ENCODE results near the gene INIP.

INIP gene

GRCh38 chr9:112719241-112719691, 1.3 kb upstream of the INIP start:
- H3K4me3 ChIP-seq (ENCODE audit: low read depth, low read length) = no peak overlapping the region
- no peak overlapping the region for H3K23ac ChIP-seq (ENCODE audit: low read length)
- no peak overlapping the region for H2BK12ac ChIP-seq (ENCODE audit: low read length)
- no peaks in the 10 kb centered on the region for H3K79me2 ChIP-seq (ENCODE audit: control insufficient read depth, insufficient read depth, low read length, poor library complexity)
- no CpG with 5 or more reads among the region's 1 CpG for WGBS (ENCODE audit: extremely low coverage, insufficient coverage, insufficient read length)
- H3K27me3 ChIP-seq (ENCODE audit: insufficient read depth, low read length) = no peaks in the 10 kb centered on the region
- H2BK5ac ChIP-seq (ENCODE audit: low read depth, low read length, poor library complexity) = no peak overlapping the region
- no peaks in the 10 kb centered on the region for H3K4me1 ChIP-seq (ENCODE audit: control insufficient read depth in 1 of 2, insufficient read depth in 2 of 2, low read length in 2 of 2)
- H4K91ac ChIP-seq (ENCODE audit: low read depth, low read length) = no peak overlapping the region
- H3K79me1 ChIP-seq (ENCODE audit: low read length) = peaks cover 3% of the 10 kb centered on the region
- H3K18ac ChIP-seq (ENCODE audit: low read length) = no peak overlapping the region
- H3K4ac ChIP-seq (ENCODE audit: low read depth, low read length) = no peak overlapping the region
- H3K9me3 ChIP-seq (ENCODE audit: insufficient read depth, low read depth, low read length) = no peaks in the 10 kb centered on the region
- no peak overlapping the region for H3K9ac ChIP-seq (ENCODE audit: low read length)
- H3K36me3 ChIP-seq (ENCODE audit: control insufficient read depth in 1 of 2, insufficient read depth in 2 of 2, low read length in 2 of 2) = peaks cover 0 to 2% of the 10 kb centered on the region in 2 experiments
- DNase-seq = no peak
- no peak overlapping the region for H3K4me2 ChIP-seq (ENCODE audit: low read length)
- H3K27ac ChIP-seq (ENCODE audit: low read depth, low read length) = no peak overlapping the region
- H2AFZ ChIP-seq (ENCODE audit: insufficient read depth, low read length, poor library complexity) = no peak overlapping the region
- no peak overlapping the region for H2AK5ac ChIP-seq (ENCODE audit: low read length)
- no peak overlapping the region for H2BK120ac ChIP-seq (ENCODE audit: insufficient read depth, low read length, poor library complexity)
- no peak overlapping the region for H3K14ac ChIP-seq (ENCODE audit: low read length)
- H4K8ac ChIP-seq (ENCODE audit: low read depth, low read length) = no peak overlapping the region
- H4K12ac ChIP-seq (ENCODE audit: low read depth, low read length) = no peak overlapping the region

GRCh38 chr9:112712678-112713077, 5.2 kb downstream of the INIP start:
- no peaks in the 10 kb centered on the region for H3K79me2 ChIP-seq (ENCODE audit: control insufficient read depth, insufficient read depth, low read length, poor library complexity)
- no peak overlapping the region for H3K18ac ChIP-seq (ENCODE audit: low read length)
- no peak overlapping the region for H4K12ac ChIP-seq (ENCODE audit: low read depth, low read length)
- no peak overlapping the region for H2BK120ac ChIP-seq (ENCODE audit: insufficient read depth, low read length, poor library complexity)
- H2BK5ac ChIP-seq (ENCODE audit: low read depth, low read length, poor library complexity) = no peak overlapping the region
- no peak overlapping the region for H4K8ac ChIP-seq (ENCODE audit: low read depth, low read length)
- no peak overlapping the region for H2AFZ ChIP-seq (ENCODE audit: insufficient read depth, low read length, poor library complexity)
- H3K4me2 ChIP-seq (ENCODE audit: low read length) = no peak overlapping the region
- H3K23ac ChIP-seq (ENCODE audit: low read length) = no peak overlapping the region
- no peak overlapping the region for H3K27ac ChIP-seq (ENCODE audit: low read depth, low read length)
- no peak overlapping the region for H4K91ac ChIP-seq (ENCODE audit: low read depth, low read length)
- no peak overlapping the region for H3K9ac ChIP-seq (ENCODE audit: low read length)
- H3K9me3 ChIP-seq (ENCODE audit: insufficient read depth, low read depth, low read length) = no peaks in the 10 kb centered on the region
- no peak overlapping the region for H2AK5ac ChIP-seq (ENCODE audit: low read length)
- DNase-seq = no peak
- H3K79me1 ChIP-seq (ENCODE audit: low read length) = peaks cover 1% of the 10 kb centered on the region
- H3K27me3 ChIP-seq (ENCODE audit: insufficient read depth, low read length) = no peaks in the 10 kb centered on the region
- H3K14ac ChIP-seq (ENCODE audit: low read length) = no peak overlapping the region
- no CpG with 5 or more reads among the region's 3 CpGs for WGBS (ENCODE audit: extremely low coverage, insufficient coverage, insufficient read length)
- H3K36me3 ChIP-seq (ENCODE audit: control insufficient read depth in 1 of 2, insufficient read depth in 2 of 2, low read length in 2 of 2) = peaks cover 2 to 4% of the 10 kb centered on the region in 2 experiments
- no peak overlapping the region for H3K4ac ChIP-seq (ENCODE audit: low read depth, low read length)
- H3K4me3 ChIP-seq (ENCODE audit: low read depth, low read length) = no peak overlapping the region
- H3K4me1 ChIP-seq (ENCODE audit: control insufficient read depth in 1 of 2, insufficient read depth in 2 of 2, low read length in 2 of 2) = no peaks in the 10 kb centered on the region
- H2BK12ac ChIP-seq (ENCODE audit: low read length) = no peak overlapping the region

GRCh38 chr9:112711050-112711689, 6.7 kb downstream of the INIP start:
- H3K23ac ChIP-seq (ENCODE audit: low read length) = no peak overlapping the region
- H2AFZ ChIP-seq (ENCODE audit: insufficient read depth, low read length, poor library complexity) = no peak overlapping the region
- H2BK120ac ChIP-seq (ENCODE audit: insufficient read depth, low read length, poor library complexity) = no peak overlapping the region
- no peaks in the 10 kb centered on the region for H3K79me1 ChIP-seq (ENCODE audit: low read length)
- H3K4me3 ChIP-seq (ENCODE audit: low read depth, low read length) = no peak overlapping the region
- H3K4ac ChIP-seq (ENCODE audit: low read depth, low read length) = no peak overlapping the region
- no peaks in the 10 kb centered on the region for H3K27me3 ChIP-seq (ENCODE audit: insufficient read depth, low read length)
- no peaks in the 10 kb centered on the region for H3K9me3 ChIP-seq (ENCODE audit: insufficient read depth, low read depth, low read length)
- H2BK5ac ChIP-seq (ENCODE audit: low read depth, low read length, poor library complexity) = no peak overlapping the region
- no peak overlapping the region for H4K91ac ChIP-seq (ENCODE audit: low read depth, low read length)
- no peak overlapping the region for H3K27ac ChIP-seq (ENCODE audit: low read depth, low read length)
- no peak overlapping the region for H3K4me2 ChIP-seq (ENCODE audit: low read length)
- H3K9ac ChIP-seq (ENCODE audit: low read length) = no peak overlapping the region
- no peak overlapping the region for H4K8ac ChIP-seq (ENCODE audit: low read depth, low read length)
- DNase-seq = peak in 1 of 2 donors; percentile 31
- H4K12ac ChIP-seq (ENCODE audit: low read depth, low read length) = no peak overlapping the region
- H3K18ac ChIP-seq (ENCODE audit: low read length) = no peak overlapping the region
- H3K14ac ChIP-seq (ENCODE audit: low read length) = no peak overlapping the region
- no peaks in the 10 kb centered on the region for H3K79me2 ChIP-seq (ENCODE audit: control insufficient read depth, insufficient read depth, low read length, poor library complexity)
- no peak overlapping the region for H2BK12ac ChIP-seq (ENCODE audit: low read length)
- no peak overlapping the region for H2AK5ac ChIP-seq (ENCODE audit: low read length)
- no CpG with 5 or more reads among the region's 7 CpGs for WGBS (ENCODE audit: extremely low coverage, insufficient coverage, insufficient read length)
- peaks cover 2 to 4% of the 10 kb centered on the region in 2 experiments for H3K36me3 ChIP-seq (ENCODE audit: control insufficient read depth in 1 of 2, insufficient read depth in 2 of 2, low read length in 2 of 2)
- H3K4me1 ChIP-seq (ENCODE audit: control insufficient read depth in 1 of 2, insufficient read depth in 2 of 2, low read length in 2 of 2) = no peaks in the 10 kb centered on the region

- Histone ChIP-seq H3K14ac (ENCODE audit: low read length) (no peak overlapping the region), H3K18ac (ENCODE audit: low read length) (no peak overlapping the region), H3K27me3 (ENCODE audit: insufficient read depth, low read length) (no peaks in the 10 kb centered on the region), H4K8ac (ENCODE audit: low read depth, low read length) (no peak overlapping the region), H2BK120ac (ENCODE audit: insufficient read depth, low read length, poor library complexity) (no peak overlapping the region), H4K91ac (ENCODE audit: low read depth, low read length) (no peak overlapping the region), H2AFZ (ENCODE audit: insufficient read depth, low read length, poor library complexity) (no peak overlapping the region), H3K36me3 (ENCODE audit: control insufficient read depth in 1 of 2, insufficient read depth in 2 of 2, low read length in 2 of 2) (peaks cover 2 to 5% of the 10 kb centered on the region in 2 experiments), H2AK5ac (ENCODE audit: low read length) (no peak overlapping the region), H3K4me1 (ENCODE audit: control insufficient read depth in 1 of 2, insufficient read depth in 2 of 2, low read length in 2 of 2) (no peaks in the 10 kb centered on the region), H3K27ac (ENCODE audit: low read depth, low read length) (no peak overlapping the region), H3K4ac (ENCODE audit: low read depth, low read length) (no peak overlapping the region), H2BK5ac (ENCODE audit: low read depth, low read length, poor library complexity) (no peak overlapping the region), H3K9ac (ENCODE audit: low read length) (no peak overlapping the region), H3K4me2 (ENCODE audit: low read length) (no peak overlapping the region), H2BK12ac (ENCODE audit: low read length) (no peak overlapping the region), H3K23ac (ENCODE audit: low read length) (no peak overlapping the region), H3K79me1 (ENCODE audit: low read length) (no peaks in the 10 kb centered on the region), H4K12ac (ENCODE audit: low read depth, low read length) (no peak overlapping the region), H3K9me3 (ENCODE audit: insufficient read depth, low read depth, low read length) (no peaks in the 10 kb centered on the region), H3K4me3 (ENCODE audit: low read depth, low read length) (no peak overlapping the region), H3K79me2 (ENCODE audit: control insufficient read depth, insufficient read depth, low read length, poor library complexity) (no peaks in the 10 kb centered on the region)
- no CpG with 5 or more reads among the region's 6 CpGs for WGBS (ENCODE audit: extremely low coverage, insufficient coverage, insufficient read length)
- peak; percentile 13 to 66 for DNase-seq
Measured at GRCh38 chr9:112705768-112706427, 12.0 kb downstream of the INIP start.
